Lung (tissue), 12 donors: ENCODE results near the gene NPDC1. TPM values are rescaled to one million over a fixed set of nuclear protein-coding genes. Genes with fewer than 3 reads are reported as not detected.

Experiments
- ATAC-seq: fragments of 200-7000 bp; cut with Tn5 transposase; one replicate; pipeline ENCODE4 v1.9.1; 2020; ENCODE audit warnings: moderate number of reproducible peaks; ENCODE audit not compliant: insufficient read depth, low FRiP score
- DNase-seq, 3 donors: peaks; one replicate each; pipeline ENCODE4 v3.0.0-alpha.2; 2013 to 2017
- H3K27ac ChIP-seq, 2 donors: one replicate each; pipeline ENCODE4 v1.5.1; 2013; ENCODE audit warnings: mild to moderate bottlenecking in 2 of 2, moderate library complexity in 2 of 2, control low read depth in 1 of 2, inconsistent platforms in 1 of 2, low read depth in 1 of 2, low read length in 1 of 2
- H3K27me3 ChIP-seq, 3 donors: one replicate each; pipeline ENCODE4 v1.5.1; 2013; ENCODE audit warnings: low read length in 2 of 3; ENCODE audit not compliant: control insufficient read depth in 3 of 3, insufficient read depth in 3 of 3
- H3K36me3 ChIP-seq, 4 donors: one replicate each; pipeline ENCODE4 v1.5.1; 2013; ENCODE audit warnings: low read length in 4 of 4, mild to moderate bottlenecking in 1 of 4, moderate library complexity in 1 of 4; ENCODE audit not compliant: control insufficient read depth in 4 of 4, insufficient read depth in 4 of 4
- H3K4me1 ChIP-seq, 5 donors: one replicate each; pipeline ENCODE4 v1.5.1; 2013; ENCODE audit warnings: low read length in 5 of 5, mild to moderate bottlenecking in 2 of 5, moderate library complexity in 1 of 5; ENCODE audit not compliant: control insufficient read depth in 5 of 5, insufficient read depth in 5 of 5
- H3K4me3 ChIP-seq: one replicate; pipeline ENCODE4 v1.5.1; 2013; ENCODE audit warnings: mild to moderate bottlenecking, control low read depth, moderate library complexity
- H3K9ac ChIP-seq, 2 donors: one replicate each; pipeline ENCODE4 v1.5.1; 2013; ENCODE audit warnings: low read length in 2 of 2, control low read depth in 1 of 2; ENCODE audit not compliant: insufficient read depth in 1 of 2
- H3K9me3 ChIP-seq, 4 donors: one replicate each; pipeline ENCODE4 v1.5.1; 2013; ENCODE audit warnings: low read length in 3 of 4, mild to moderate bottlenecking in 1 of 4, moderate library complexity in 1 of 4; ENCODE audit not compliant: control insufficient read depth in 4 of 4, insufficient read depth in 3 of 4
- CTCF ChIP-seq: IDR thresholded peaks from 2 replicates; pipeline ENCODE4 v1.5.1; 2012; ENCODE audit warnings: mild to moderate bottlenecking; ENCODE audit errors: control extremely low read depth, extremely low read depth
- WGBS, 2 donors: extraction: QIAGEN DNeasy Blood & Tissue Kit; methylation state at CpG; one replicate each; pipeline ENCODE4 v1.1.7; 2013; 5-methylcytosine and 5-hydroxymethylcytosine counted together
- polyA plus RNA-seq, 2 donors: library from polyadenylated mRNA; stranded (reverse); fragments of 200-250 nt; gene quantifications; one replicate each; pipeline ENCODE4 v1.2.1, GENCODE V29; 2013
- total RNA-seq, 2 donors: library from RNA; depleted of rRNA in 1 of 2; stranded (reverse); fragments of >200 nt in 1 of 2; gene quantifications; one replicate each; pipeline ENCODE4 v1.2.1, GENCODE V29; 2014 to 2021
- donor health status: control.
- donor health status: control.
- donor health status: Bipolar disorder and iron deficiency.
- donor health status: healthy.
- donor health status: DM: yes; HTN: yes; CAD: no.

Gene NPDC1
- total and polyA plus RNA-seq, 4 donors, result 28.7 to 99.3 (median 68.3) TPM

GRCh38 chr9:136996361-136997292 is 49.4 kb downstream of the NPDC1 start, which contains the start of gene CLIC3:
TSS of gene CLIC3 (minus strand) at chr9:136996568. CDS start at chr9:136996543, 25 bp downstream.
- 22 to 25% methylated on average over 33 to 35 of the region's 35 CpGs for WGBS, 2 donors
- no peak within 1 kb of the TSS for H3K9ac ChIP-seq

GRCh38 chr9:136995772-136996311 is 50.1 kb downstream of the NPDC1 start:
- Histone ChIP-seq H3K9me3 (no peaks in the 10 kb centered on the region), H3K27me3 (no peaks in the 10 kb centered on the region), H3K9ac (no peak overlapping the region), H3K36me3 (peaks cover 0 to 13% (median 0%) of the 10 kb centered on the region in 4 donors), H3K4me3 (no peak overlapping the region), H3K4me1 (peaks cover 0 to 37% (median 15%) of the 10 kb centered on the region in 5 donors), H3K27ac (peak overlapping the region in 1 of 2 donors; percentile 40)
- DNase-seq, result peak; percentile 74 to 88 (median 81)
- WGBS, 2 donors, result 24 to 27% methylated on average over 10 to 12 of the region's 12 CpGs
- ATAC-seq, result peak; percentile 4
- TF ChIP-seq CTCF, result no peak

More at GRCh38 chr9:136996361-136997292, 49.4 kb downstream of the NPDC1 start, which contains the start of gene CLIC3:
- no peak for TF ChIP-seq CTCF
- DNase-seq (peak; percentile 54 to 62 (median 56)), ATAC-seq (no peak)
- no peak within 1 kb of the TSS for H3K4me3 ChIP-seq
- no peaks in the 10 kb centered on the region for H3K9me3 ChIP-seq
- peaks cover 0 to 13% (median 0%) of the 10 kb centered on the region in 4 donors for H3K36me3 ChIP-seq
- H3K27me3 ChIP-seq, result no peaks in the 10 kb centered on the region
- H3K4me1 ChIP-seq, result peaks cover 0 to 37% (median 15%) of the 10 kb centered on the region in 5 donors
- H3K27ac ChIP-seq, result peak within 1 kb of the TSS in 1 of 2 donors; percentile 48

GRCh38 chr9:136995362-136995761 is 50.6 kb downstream of the NPDC1 start:
- H3K27me3 ChIP-seq, result no peaks in the 10 kb centered on the region
- ATAC-seq (no peak), DNase-seq (peak; percentile 50 to 57 (median 51))
- no peak overlapping the region for H3K9ac ChIP-seq
- no peak for TF ChIP-seq CTCF
- H3K27ac ChIP-seq, result no peak overlapping the region
- peaks cover 0 to 37% (median 15%) of the 10 kb centered on the region in 5 donors for H3K4me1 ChIP-seq
- whole genome bisulfite sequencing, 2 donors, result 35 to 37% methylated on average over 28 to 30 of the region's 30 CpGs
- H3K36me3 ChIP-seq, result peaks cover 0 to 13% (median 0%) of the 10 kb centered on the region in 4 donors
- no peaks in the 10 kb centered on the region for H3K9me3 ChIP-seq
- H3K4me3 ChIP-seq, result no peak overlapping the region
